HepG2 (cell line): ENCODE data around the gene HPS6. TPM values are rescaled to one million over a fixed set of nuclear protein-coding genes. Genes with fewer than 3 reads are reported as not detected.

Experiments
- AGO2 ChIP-seq: fragments of 200-400 bp; formaldehyde crosslinking; optimal IDR thresholded peaks from 2 replicates; pipeline ENCODE3; 2017; ENCODE audit warnings: mild to moderate bottlenecking, low read depth, low read length, moderate library complexity
- CCAR2 ChIP-seq: fragments of 200-400 bp; formaldehyde crosslinking; optimal IDR thresholded peaks from 2 replicates; pipeline ENCODE3; 2018; ENCODE audit warnings: low read depth, mild to moderate bottlenecking, low read length, moderate library complexity
- CSRNP1 ChIP-seq: sonication (generic); formaldehyde crosslinking; IDR thresholded peaks from 2 replicates; pipeline ENCODE4 v1.8.1; 2023; ENCODE audit warnings: mild to moderate bottlenecking, missing genetic modification reagents
- GABPB1 ChIP-seq: IDR thresholded peaks from 2 replicates; pipeline ENCODE4 v1.6.1; 2016; ENCODE audit warnings: mild to moderate bottlenecking, missing genetic modification reagents, moderate library complexity, missing compliant biosample characterization
- HMGXB4 ChIP-seq, 2 experiments: sonication (generic) in 1 of 2; formaldehyde crosslinking in 1 of 2; IDR thresholded peaks; 2 replicates each; pipeline versions ENCODE4 v1.4.0 to v1.6.1; 2018 to 2020; ENCODE audit warnings: missing genetic modification reagents in 2 of 2, borderline replicate concordance in 1 of 2, low read depth in 1 of 2, mild to moderate bottlenecking in 1 of 2, missing biosample characterization in 1 of 2
- HNRNPL ChIP-seq: fragments of 200-400 bp; formaldehyde crosslinking; IDR thresholded peaks from 2 replicates; pipeline ENCODE4 v1.6.1; 2017; ENCODE audit warnings: mild to moderate bottlenecking, low read depth, low read length
- IKZF4 ChIP-seq: sonication (generic); formaldehyde crosslinking; IDR thresholded peaks from 2 replicates; pipeline ENCODE4 v1.5.1; 2020; ENCODE audit warnings: borderline replicate concordance, mild to moderate bottlenecking, low read depth, missing genetic modification reagents; ENCODE audit errors: not compliant biosample characterization
- POLR2A ChIP-seq, 2 experiments: IDR thresholded peaks; 2 replicates each; pipeline ENCODE4 v1.6.1; 2011; ENCODE audit warnings: low read depth in 2 of 2, low read length in 2 of 2, mild to moderate bottlenecking in 1 of 2, moderate library complexity in 1 of 2; ENCODE audit not compliant: insufficient read depth in 1 of 2
- SAP130 ChIP-seq: IDR thresholded peaks from 2 replicates; pipeline ENCODE4 v1.6.1; 2016; ENCODE audit warnings: low read depth
- TFE3 ChIP-seq: IDR thresholded peaks from 2 replicates; pipeline ENCODE4 v1.6.1; 2016
- ZNF121 ChIP-seq: sonication (generic); formaldehyde crosslinking; IDR thresholded peaks from 2 replicates; pipeline ENCODE4 v1.5.0; 2020; ENCODE audit warnings: mild to moderate bottlenecking, missing genetic modification reagents
- ZNF263 ChIP-seq: sonication (generic); formaldehyde crosslinking; IDR thresholded peaks from 2 replicates; pipeline ENCODE4 v1.4.0; 2020; ENCODE audit warnings: missing genetic modification reagents
- ZNF430 ChIP-seq: sonication (generic); formaldehyde crosslinking; IDR thresholded peaks from 2 replicates; pipeline ENCODE4 v1.9.0; 2021; ENCODE audit warnings: mild to moderate bottlenecking, missing genetic modification reagents
- ZNF563 ChIP-seq: sonication (generic); formaldehyde crosslinking; IDR thresholded peaks from 2 replicates; pipeline ENCODE4 v1.8.0; 2022; ENCODE audit warnings: mild to moderate bottlenecking, moderate library complexity, missing genetic modification reagents
- ZNF75D ChIP-seq: sonication (generic); formaldehyde crosslinking; IDR thresholded peaks from 2 replicates; pipeline ENCODE4 v1.8.1; 2023; ENCODE audit warnings: missing genetic modification reagents, mild to moderate bottlenecking, borderline replicate concordance
- polyA plus RNA-seq, 8 experiments: library from polyadenylated mRNA; depleted of rRNA in 3 of 8; stranded (reverse) in 7 of 8; unstranded in 1 of 8; fragments of >200 nt; fragmentation: Illumina TruSeq in 4 of 8; extraction: Trizol in 4 of 8; gene quantifications; 2 replicates each; pipeline versions ENCODE4 v1.2.1 to v1.2.3, GENCODE V29; 2011 to 2016; ENCODE audit warnings: low read depth in 4 of 8, missing spikeins in 1 of 8, mixed read lengths in 1 of 8; ENCODE audit not compliant: insufficient read depth in 1 of 8
- total RNA-seq, 5 experiments: library from RNA; depleted of rRNA; stranded (reverse); fragments of >200 nt; fragmentation: Illumina TruSeq; extraction: Trizol; gene quantifications; 2 replicates each; pipeline ENCODE4 v1.2.3, GENCODE V29; 2016; ENCODE audit warnings: low read depth in 1 of 5
- TF ChIP-seq, protein P1 (sequence below): sonication (generic); formaldehyde crosslinking; IDR thresholded peaks from 2 replicates; pipeline ENCODE4 v1.5.1; 2020; ENCODE audit warnings: missing genetic modification reagents, mild to moderate bottlenecking, borderline replicate concordance
- TF ChIP-seq, protein P2 (sequence below): sonication (generic); formaldehyde crosslinking; IDR thresholded peaks from 2 replicates; pipeline ENCODE4 v1.5.1; 2020; ENCODE audit warnings: mild to moderate bottlenecking, missing genetic modification reagents, moderate library complexity

Gene HPS6
- total and polyA plus RNA-seq, 2 of the 13 experiments (the other 11 are each of a cell fraction or from before 2014, with no cell fraction given) = 2.9 to 14.9 TPM

GRCh38 chr10:102065561-102066398 lies 631 bp downstream of the HPS6 start (continued):
- TF ChIP-seq ZNF121 (CRISPR knock-in tag) (peak; percentile 38; the same call in 1 of the 2 replicates), ZNF430 (CRISPR knock-in tag) (no peak), HMGXB4 (CRISPR knock-in tag; IDR thresholded peaks at IDR 0.05; ENCODE audit: borderline replicate concordance in 1 of 2, low read depth in 1 of 2) (peak in 1 of 2 experiments; percentile 30; a peak in 1 of 4 replicates), GABPB1 (CRISPR knock-in tag) (peak; percentile 6; the same call in 1 of the 2 replicates), TFE3 (CRISPR knock-in tag) (peak; percentile 2; the same call in 1 of the 2 replicates), SAP130 (CRISPR knock-in tag) (peak; percentile 11), ZNF563 (CRISPR knock-in tag) (peak; percentile 71), HNRNPL (peak; percentile 71; the same call in 1 of the 2 replicates), ZNF75D (0 out of 2 replicates have a peak, but pooled peaks have one; percentile 38), IKZF4 (CRISPR knock-in tag) (peak; percentile 74), POLR2A (IDR thresholded peaks at IDR 0.05; ENCODE audit: insufficient read depth in 1 of 2, low read depth in 2 of 2, low read length in 2 of 2) (0 out of 4 replicates have a peak, but pooled peaks of 1 of the 2 experiments have one; percentile 5), AGO2 (peak; percentile 75), CCAR2 (no peak), CSRNP1 (CRISPR knock-in tag) (0 out of 2 replicates have a peak, but pooled peaks have one; percentile 6), ZNF263 (CRISPR knock-in tag) (no peak; the same call in 1 of the 2 replicates)
- TF ChIP-seq, protein P1, sequence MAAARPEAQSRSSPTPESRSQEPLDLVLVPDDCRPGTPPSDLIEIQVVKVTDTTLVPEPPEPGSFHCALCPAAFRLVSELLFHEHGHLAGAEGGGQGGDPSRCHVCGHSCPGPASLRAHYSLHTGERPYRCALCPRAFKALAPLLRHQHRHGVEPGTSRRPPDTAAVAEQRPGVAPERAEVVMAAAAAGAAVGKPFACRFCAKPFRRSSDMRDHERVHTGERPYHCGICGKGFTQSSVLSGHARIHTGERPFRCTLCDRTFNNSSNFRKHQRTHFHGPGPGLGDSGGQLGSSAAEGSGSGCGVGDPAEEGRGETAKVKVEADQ (CRISPR knock-in tag) = 0 out of 2 replicates have a peak, but pooled peaks have one; percentile 44
- TF ChIP-seq, protein P2, sequence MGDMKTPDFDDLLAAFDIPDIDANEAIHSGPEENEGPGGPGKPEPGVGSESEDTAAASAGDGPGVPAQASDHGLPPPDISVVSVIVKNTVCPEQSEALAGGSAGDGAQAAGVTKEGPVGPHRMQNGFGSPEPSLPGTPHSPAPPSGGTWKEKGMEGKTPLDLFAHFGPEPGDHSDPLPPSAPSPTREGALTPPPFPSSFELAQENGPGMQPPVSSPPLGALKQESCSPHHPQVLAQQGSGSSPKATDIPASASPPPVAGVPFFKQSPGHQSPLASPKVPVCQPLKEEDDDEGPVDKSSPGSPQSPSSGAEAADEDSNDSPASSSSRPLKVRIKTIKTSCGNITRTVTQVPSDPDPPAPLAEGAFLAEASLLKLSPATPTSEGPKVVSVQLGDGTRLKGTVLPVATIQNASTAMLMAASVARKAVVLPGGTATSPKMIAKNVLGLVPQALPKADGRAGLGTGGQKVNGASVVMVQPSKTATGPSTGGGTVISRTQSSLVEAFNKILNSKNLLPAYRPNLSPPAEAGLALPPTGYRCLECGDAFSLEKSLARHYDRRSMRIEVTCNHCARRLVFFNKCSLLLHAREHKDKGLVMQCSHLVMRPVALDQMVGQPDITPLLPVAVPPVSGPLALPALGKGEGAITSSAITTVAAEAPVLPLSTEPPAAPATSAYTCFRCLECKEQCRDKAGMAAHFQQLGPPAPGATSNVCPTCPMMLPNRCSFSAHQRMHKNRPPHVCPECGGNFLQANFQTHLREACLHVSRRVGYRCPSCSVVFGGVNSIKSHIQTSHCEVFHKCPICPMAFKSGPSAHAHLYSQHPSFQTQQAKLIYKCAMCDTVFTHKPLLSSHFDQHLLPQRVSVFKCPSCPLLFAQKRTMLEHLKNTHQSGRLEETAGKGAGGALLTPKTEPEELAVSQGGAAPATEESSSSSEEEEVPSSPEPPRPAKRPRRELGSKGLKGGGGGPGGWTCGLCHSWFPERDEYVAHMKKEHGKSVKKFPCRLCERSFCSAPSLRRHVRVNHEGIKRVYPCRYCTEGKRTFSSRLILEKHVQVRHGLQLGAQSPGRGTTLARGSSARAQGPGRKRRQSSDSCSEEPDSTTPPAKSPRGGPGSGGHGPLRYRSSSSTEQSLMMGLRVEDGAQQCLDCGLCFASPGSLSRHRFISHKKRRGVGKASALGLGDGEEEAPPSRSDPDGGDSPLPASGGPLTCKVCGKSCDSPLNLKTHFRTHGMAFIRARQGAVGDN = peak; percentile 64
